IPS-11a (cell line): Measurements from ENCODE around the gene PBX1.

ENCODE experiments used
- H3K4me3 ChIP-seq: one replicate; pipeline ENCODE4 v1.5.1; 2013; ENCODE audit warnings: low read depth, low read length, control low read depth

PBX1 gene

GRCh38 chr1:164771619-164772361, 212.8 kb downstream of the PBX1 start:
- H3K4me3 ChIP-seq: no peak overlapping the region

DNA sequence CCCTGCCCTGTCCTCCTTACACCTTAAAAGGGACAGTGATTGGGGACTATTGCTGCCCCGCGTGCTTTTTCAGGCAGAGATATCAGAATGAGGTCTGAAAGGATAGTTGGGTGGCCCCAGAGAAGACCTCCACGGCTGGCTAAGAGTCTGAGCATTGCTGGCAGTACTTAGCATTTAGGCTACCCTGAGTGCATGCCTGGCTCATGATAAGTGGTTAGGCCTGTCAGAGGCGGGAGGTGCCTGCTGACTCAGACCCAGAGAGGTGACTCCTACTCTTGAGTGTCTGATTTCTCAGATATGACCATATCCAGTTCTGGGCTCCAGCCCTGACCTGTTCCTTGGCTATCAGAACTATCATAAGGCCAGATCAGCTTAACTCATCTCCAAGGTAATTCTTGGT, 213.7 kb downstream of the PBX1 start:
- H3K4me3 ChIP-seq: no peak overlapping the region

DNA sequence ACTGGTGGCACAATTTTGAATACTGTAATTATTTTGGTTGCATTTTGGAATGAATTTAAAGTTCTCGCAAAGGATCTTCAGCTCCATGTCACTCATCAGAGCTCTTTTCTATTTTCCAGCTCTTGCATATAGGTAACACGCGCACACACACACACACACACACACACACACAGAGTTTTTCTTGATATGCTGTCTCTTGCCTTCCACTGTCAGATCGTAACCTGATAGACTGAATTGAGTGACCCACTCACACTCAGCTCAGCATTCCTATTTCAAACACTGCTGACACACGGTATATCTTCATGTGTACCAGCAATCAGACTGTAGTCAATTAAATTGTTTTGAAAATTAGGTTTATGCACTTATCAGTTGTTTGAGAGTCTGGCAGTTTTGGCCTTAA, 214.1 kb downstream of the PBX1 start:
- H3K4me3 ChIP-seq: no peak overlapping the region

GRCh38 chr1:164774413-164774812, 215.4 kb downstream of the PBX1 start:
- H3K4me3 ChIP-seq: no peak overlapping the region

DNA sequence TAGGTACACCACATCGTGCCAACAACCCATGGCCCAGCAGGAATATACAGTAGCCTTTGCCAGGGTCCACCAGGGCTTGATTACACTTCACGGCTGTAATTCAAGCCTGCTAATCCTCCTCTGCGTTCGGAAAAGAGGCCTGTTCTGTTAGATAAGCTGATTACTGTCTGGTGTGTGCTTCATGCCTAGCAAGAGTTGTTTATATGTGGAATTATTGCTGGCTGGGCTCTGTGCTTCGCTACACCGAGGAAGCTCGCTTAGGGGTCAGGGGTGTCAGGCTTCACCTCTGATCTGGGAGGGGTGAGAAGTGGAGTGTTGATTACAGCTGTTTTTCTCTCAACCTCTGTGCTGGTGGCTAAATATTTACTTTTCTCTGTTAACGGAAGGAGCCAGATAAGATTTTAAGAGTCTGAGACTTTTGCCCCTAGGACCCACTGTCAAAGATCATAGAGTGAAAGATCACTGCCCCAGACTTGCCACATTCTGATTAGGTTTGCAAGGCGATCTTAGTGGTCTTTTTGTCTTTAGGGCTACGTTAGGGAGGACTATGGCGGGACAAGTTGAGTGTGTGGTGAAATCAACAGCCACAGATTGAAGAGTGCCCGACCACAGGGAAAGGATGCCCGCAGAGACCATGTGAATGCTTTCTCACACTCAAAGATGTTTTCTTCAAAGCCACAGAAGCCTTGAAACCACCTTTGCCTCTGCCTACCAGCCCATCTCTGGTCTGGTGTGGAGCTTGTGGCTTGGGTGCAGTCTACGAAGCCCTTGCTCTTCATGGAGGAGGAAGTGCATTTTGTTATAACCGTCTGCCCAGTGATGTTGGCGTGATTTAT, 216.1 kb downstream of the PBX1 start:
- no peak overlapping the region for H3K4me3 ChIP-seq

DNA sequence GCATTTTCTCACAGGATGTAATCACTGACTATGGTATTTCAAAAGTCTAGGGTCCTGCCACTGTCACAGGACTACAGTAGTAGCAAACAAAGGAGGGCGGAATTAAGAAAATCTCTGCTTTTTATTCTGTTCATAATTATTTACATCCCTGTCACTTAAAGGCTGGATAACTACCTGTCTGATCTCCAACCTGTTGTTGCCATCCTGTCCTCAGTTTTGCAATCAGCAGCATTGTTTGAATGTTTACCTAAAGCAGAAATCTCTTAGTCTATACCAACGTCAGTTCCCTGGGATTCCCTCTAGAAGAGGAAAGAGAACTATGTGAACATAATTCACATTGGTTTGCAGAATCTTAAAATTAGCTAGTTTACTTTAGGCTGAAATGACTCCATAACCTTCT, 218.5 kb downstream of the PBX1 start:
- no peak overlapping the region for H3K4me3 ChIP-seq

- H3K4me3 ChIP-seq: no peak overlapping the region
Observed at GRCh38 chr1:164779376-164779775, 220.4 kb downstream of the PBX1 start.

GRCh38 chr1:164780111-164780812, 221.3 kb downstream of the PBX1 start:
- no peak overlapping the region for H3K4me3 ChIP-seq

GRCh38 chr1:164780863-164781262, 221.9 kb downstream of the PBX1 start:
- no peak overlapping the region for H3K4me3 ChIP-seq

DNA sequence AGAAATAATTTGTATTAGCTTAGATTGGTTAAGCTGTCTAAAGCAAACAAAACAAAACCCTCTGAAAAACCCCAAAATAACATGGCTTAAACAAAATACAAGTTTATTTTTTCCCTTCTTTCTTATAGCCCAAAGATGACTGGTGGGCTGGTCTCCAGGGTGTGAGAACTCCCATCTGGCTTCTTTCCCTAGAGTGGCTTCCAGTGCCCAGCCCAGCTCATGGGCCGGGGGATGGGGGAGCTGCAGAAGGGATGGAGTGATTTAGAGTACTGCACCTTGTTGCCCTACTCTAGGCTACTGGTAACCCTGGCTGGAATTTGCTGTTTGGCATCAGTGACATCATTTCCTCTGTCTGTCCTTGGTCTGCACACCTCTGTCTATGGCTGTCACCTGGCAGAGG, 223.0 kb downstream of the PBX1 start:
- no peak overlapping the region for H3K4me3 ChIP-seq

- no peak overlapping the region for H3K4me3 ChIP-seq
Observed at GRCh38 chr1:164783778-164784555, 225.0 kb downstream of the PBX1 start.

- H3K4me3 ChIP-seq: no peak overlapping the region
Observed at GRCh38 chr1:164784960-164785359, 226.0 kb downstream of the PBX1 start.

- no peak overlapping the region for H3K4me3 ChIP-seq
Observed at GRCh38 chr1:164785841-164786534, 227.0 kb downstream of the PBX1 start.

- H3K4me3 ChIP-seq: no peak overlapping the region
Observed at GRCh38 chr1:164786980-164787833, 228.2 kb downstream of the PBX1 start.

DNA sequence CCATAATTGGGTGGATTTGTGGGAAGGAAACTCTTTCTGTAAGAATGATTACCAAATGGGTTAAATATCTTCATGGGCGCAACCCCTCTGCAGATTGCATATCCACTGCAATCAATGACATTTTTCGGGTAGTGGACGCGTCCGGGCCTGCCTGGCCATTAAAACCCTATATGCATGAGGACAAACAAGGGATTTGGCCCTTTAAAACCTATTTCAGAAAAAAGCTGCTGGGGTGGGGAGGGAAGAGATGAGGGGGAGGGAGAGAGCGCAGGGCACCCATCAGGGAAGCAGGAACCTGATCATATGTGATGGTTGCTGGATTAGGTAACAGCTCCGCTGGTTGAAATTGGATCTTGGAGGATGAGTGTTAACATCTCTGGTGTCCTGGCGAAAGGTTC, 228.8 kb downstream of the PBX1 start:
- no peak overlapping the region for H3K4me3 ChIP-seq

DNA sequence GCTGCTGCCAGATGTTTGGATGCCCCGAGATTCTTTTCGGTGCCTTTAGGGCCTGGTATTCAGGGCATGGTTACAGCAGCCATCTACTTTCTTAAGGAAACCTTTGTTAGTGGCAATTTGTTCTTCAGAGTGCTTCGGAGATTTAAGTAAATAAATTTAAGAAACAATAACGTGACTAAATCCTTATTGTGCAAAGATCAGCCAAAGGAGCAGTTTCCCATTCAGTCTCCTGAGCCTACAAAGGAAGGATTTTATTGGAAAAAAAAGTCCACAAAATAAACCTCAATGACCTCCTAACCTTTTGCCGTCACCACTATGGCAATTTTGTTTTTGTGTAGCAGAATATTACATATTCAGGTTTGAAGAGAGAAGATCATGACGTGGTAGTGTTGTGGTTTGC, 231.1 kb downstream of the PBX1 start:
- H3K4me3 ChIP-seq: no peak overlapping the region

DNA sequence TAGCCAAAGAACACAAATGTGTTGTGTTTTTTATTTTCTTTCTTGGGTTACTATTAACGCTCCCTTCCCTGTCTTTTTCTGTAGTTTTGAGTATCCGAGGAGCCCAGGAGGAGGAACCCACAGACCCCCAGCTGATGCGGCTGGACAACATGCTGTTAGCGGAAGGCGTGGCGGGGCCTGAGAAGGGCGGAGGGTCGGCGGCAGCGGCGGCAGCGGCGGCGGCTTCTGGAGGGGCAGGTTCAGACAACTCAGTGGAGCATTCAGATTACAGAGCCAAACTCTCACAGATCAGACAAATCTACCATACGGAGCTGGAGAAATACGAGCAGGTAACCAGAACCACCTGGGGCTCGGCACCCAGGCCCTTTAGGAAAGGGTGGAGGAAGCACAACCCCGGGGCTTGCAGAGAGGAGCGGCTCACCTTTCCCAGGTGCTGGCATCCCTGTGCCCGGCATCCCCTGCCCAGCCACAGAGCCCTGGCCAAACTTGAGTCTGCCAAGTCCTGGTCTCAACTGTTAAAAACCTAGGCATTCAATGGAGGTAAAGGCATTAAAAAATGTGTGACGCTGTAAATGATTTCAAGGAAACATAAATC, 233.5 kb downstream of the PBX1 start:
- H3K4me3 ChIP-seq: no peak overlapping the region

- H3K4me3 ChIP-seq: no peak overlapping the region
Observed at GRCh38 chr1:164794356-164794755, 235.4 kb downstream of the PBX1 start.

GRCh38 chr1:164796916-164797315, 237.9 kb downstream of the PBX1 start:
- H3K4me3 ChIP-seq: no peak overlapping the region
